EL (cell line): ENCODE results near the gene MS4A18.
A peak's percentile ranks its signal among the peaks of the same experiment; 100 is the strongest.
"Not testable (repeated sequence)": the region's sequence is repeated elsewhere in the genome, so short reads cannot be mapped to it uniquely, and the experiment has no call there.

Experiments
- DNase-seq: peaks from one replicate; pipeline ENCODE4 v3.0.0-alpha.2; 2016

Gene MS4A18

GRCh38 chr11:60740573-60740972, 16.1 kb downstream of the MS4A18 start:
- DNase-seq, result no peak

- DNase-seq, result no peak
These were observed 16.9 kb downstream of the MS4A18 start for GRCh38 chr11:60741421-60741820.

- DNase-seq, result no peak
These were observed 18.5 kb downstream of the MS4A18 start for GRCh38 chr11:60743058-60743457.

- DNase-seq, result no peak
These were observed 19.6 kb downstream of the MS4A18 start for GRCh38 chr11:60744114-60744513.

- DNase-seq, result no peak
These were observed 22.9 kb downstream of the MS4A18 start for GRCh38 chr11:60747359-60747873.

- DNase-seq, result no peak
These were observed 23.7 kb downstream of the MS4A18 start for GRCh38 chr11:60748225-60748624.

GRCh38 chr11:60748821-60749220, 24.3 kb downstream of the MS4A18 start:
- no peak for DNase-seq

- no peak for DNase-seq
These were observed 26.4 kb downstream of the MS4A18 start for GRCh38 chr11:60750911-60751310.

- DNase-seq, result no peak
These were observed 28.8 kb downstream of the MS4A18 start for GRCh38 chr11:60753309-60753708.

- no peak for DNase-seq
These were observed 30.4 kb downstream of the MS4A18 start for GRCh38 chr11:60754887-60755286.

- peak; percentile 10 for DNase-seq
These were observed 31.9 kb downstream of the MS4A18 start, which contains the start of gene MS4A15 for GRCh38 chr11:60756307-60757032. Gene MS4A15 (plus strand): TSS chr11:60756867. CDS start chr11:60763734, 6,867 bp downstream.

GRCh38 chr11:60757231-60757800, 32.8 kb downstream of the MS4A18 start:
- no peak for DNase-seq

- not testable (repeated sequence) for DNase-seq
These were observed 34.2 kb downstream of the MS4A18 start for GRCh38 chr11:60758671-60759070.

- DNase-seq, result not testable (repeated sequence)
These were observed 35.1 kb downstream of the MS4A18 start for GRCh38 chr11:60759438-60760225.

- DNase-seq, result no peak
These were observed 37.1 kb downstream of the MS4A18 start for GRCh38 chr11:60761436-60762190.

GRCh38 chr11:60762851-60763691, 38.6 kb downstream of the MS4A18 start:
- no peak for DNase-seq

GRCh38 chr11:60763692-60764369, 39.3 kb downstream of the MS4A18 start:
- DNase-seq, result no peak

- no peak for DNase-seq
These were observed 40.4 kb downstream of the MS4A18 start for GRCh38 chr11:60764879-60765278.

GRCh38 chr11:60765355-60765754, 40.8 kb downstream of the MS4A18 start:
- DNase-seq, result no peak

- DNase-seq, result no peak
These were observed 42.0 kb downstream of the MS4A18 start for GRCh38 chr11:60766547-60766946.

- no peak for DNase-seq
These were observed 42.9 kb downstream of the MS4A18 start for GRCh38 chr11:60767388-60767811.
